K562 (cell line): ENCODE results near the gene FUZ. TPM values are rescaled to one million over a fixed set of nuclear protein-coding genes. Genes with fewer than 3 reads are reported as not detected.

ENCODE experiments used
- ATAC-seq: fragments of 200-7000 bp; cut with Tn5 transposase; 3 replicates; pipeline ENCODE4 v1.9.1; 2020; ENCODE audit warnings: moderate library complexity
- BruUV-seq: library from RNA; stranded (reverse); fragments of 400-500 nt; replicated peaks from 2 replicates; lab custom pipeline; 2021; lab: Mats Ljungman, UMichigan
- CTCF ChIA-PET: fragments of 300-600 bp; formaldehyde crosslinking; extraction: SDS; loops from one replicate; lab custom pipeline; 2021; ENCODE audit warnings: low intra/inter-chr PET ratio; lab: Yijun Ruan, JAX
- POLR2A ChIA-PET: fragments of 300-600, 350-650 bp; sonication (Branson Sonifier 250); formaldehyde crosslinking; extraction: SDS; loops from one replicate; lab custom pipeline; 2021; ENCODE audit warnings: antibody characterized with exemption, inconsistent platforms; lab: Yijun Ruan, JAX
- DNase-seq, 4 experiments: peaks; one replicate each; pipeline versions ENCODE4 v3.0.0 to v3.0.0-alpha.2; 2011 to 2018; ENCODE audit warnings: low spot score in 3 of 4, mixed read lengths in 3 of 4; ENCODE audit errors: extremely low read depth in 1 of 4
- FAIRE-seq: peaks from 2 replicates; lab custom pipeline; 2011; peaks lifted over from hg19 to GRCh38; lab: Jason Lieb, UNC
- H2AFZ ChIP-seq: 2 replicates; pipeline ENCODE4 v1.6.0; 2011; ENCODE audit warnings: low read depth, low read length, control low read depth, inconsistent platforms
- H3K27ac ChIP-seq: fragments of 200-600 bp; 3 replicates; pipeline ENCODE4 v1.8.0; 2011; ENCODE audit warnings: low read depth, mild to moderate bottlenecking, control low read depth, inconsistent platforms, low read length, moderate library complexity, mixed read lengths; ENCODE audit errors: extremely low read depth
- H3K27me3 ChIP-seq, 2 experiments: fragments of 300-600 bp in 1 of 2; 2 replicates in 1 of 2; 3 replicates in 1 of 2; pipeline versions ENCODE4 v1.6.0 to v1.8.0; 2011; ENCODE audit warnings: inconsistent platforms in 2 of 2, low read length in 2 of 2, mild to moderate bottlenecking in 1 of 2, mixed read lengths in 1 of 2, moderate library complexity in 1 of 2; ENCODE audit not compliant: control insufficient read depth in 2 of 2, insufficient read depth in 2 of 2
- H3K36me3 ChIP-seq: fragments of 300-600 bp; 3 replicates; pipeline ENCODE4 v1.8.0; 2011; ENCODE audit warnings: mild to moderate bottlenecking, low read length, inconsistent platforms; ENCODE audit not compliant: control insufficient read depth, insufficient read depth
- H3K4me1 ChIP-seq, 2 experiments: fragments of 200-600 bp in 1 of 2; replicated peaks in 1 of 2; 2 replicates in 1 of 2; 3 replicates in 1 of 2; pipeline versions ENCODE4 v1.5.1 to v1.8.0; 2011; ENCODE audit warnings: inconsistent platforms in 2 of 2, low read length in 2 of 2, mild to moderate bottlenecking in 1 of 2, mixed read lengths in 1 of 2, moderate library complexity in 1 of 2; ENCODE audit not compliant: control insufficient read depth in 2 of 2, insufficient read depth in 2 of 2
- H3K4me2 ChIP-seq: 2 replicates; pipeline ENCODE4 v1.6.1; 2011; ENCODE audit warnings: low read length, control low read depth, inconsistent platforms, mixed read lengths; ENCODE audit not compliant: insufficient read depth
- H3K4me3 ChIP-seq: fragments of 200-600 bp; sonication (generic), shearing (Covaris generic); 2 replicates; pipeline ENCODE4 v1.5.1; 2016; ENCODE audit warnings: control low read depth, inconsistent platforms
- H3K79me2 ChIP-seq: fragments of 200-600 bp; 3 replicates; pipeline ENCODE4 v1.8.0; 2011; ENCODE audit warnings: low read length, inconsistent platforms; ENCODE audit not compliant: control insufficient read depth, insufficient read depth
- H3K9ac ChIP-seq, 2 experiments: 2 replicates each; pipeline versions ENCODE4 v1.6.0 to v1.6.1; 2011; ENCODE audit warnings: low read depth in 2 of 2, low read length in 2 of 2, control low read depth in 1 of 2, inconsistent platforms in 1 of 2, mild to moderate bottlenecking in 1 of 2, mixed read lengths in 1 of 2; ENCODE audit not compliant: insufficient read depth in 1 of 2
- H3K9me1 ChIP-seq: one replicate; pipeline ENCODE4 v1.6.0; 2011; ENCODE audit warnings: inconsistent platforms, mild to moderate bottlenecking, low read length, moderate library complexity; ENCODE audit not compliant: control insufficient read depth, insufficient read depth
- H3K9me3 ChIP-seq: replicated peaks from 2 replicates; pipeline ENCODE4 v1.5.1; 2011; ENCODE audit warnings: low read depth, low read length, inconsistent platforms; ENCODE audit not compliant: control insufficient read depth, insufficient read depth
- H4K20me1 ChIP-seq: replicated peaks from 2 replicates; pipeline ENCODE4 v1.6.1; 2011; ENCODE audit warnings: low read length, inconsistent platforms, mixed read lengths; ENCODE audit not compliant: control insufficient read depth, insufficient read depth
- POLR2G ChIP-seq: fragments of 200-400 bp; formaldehyde crosslinking; IDR thresholded peaks from 2 replicates; pipeline ENCODE4 v1.6.1; 2017; ENCODE audit warnings: low read depth, mild to moderate bottlenecking, antibody characterized with exemption, low read length, moderate library complexity
- ZFP30 ChIP-seq: fragments of 250-450 bp; sonication (Bioruptor Pico); IDR thresholded peaks from 2 replicates; pipeline ENCODE4 v1.8.0; 2022; ENCODE audit warnings: moderate library complexity, mild to moderate bottlenecking, inconsistent platforms, borderline replicate concordance
- WGBS: fragments of 100-300 bp; shearing (Covaris generic); methylation state at CpG from one replicate; pipeline ENCODE4 v1.1.6; 2016; ENCODE audit warnings: low coverage, mixed read lengths; ENCODE audit not compliant: insufficient coverage; ENCODE audit errors: missing lambda C conversion rate; 5-methylcytosine and 5-hydroxymethylcytosine counted together
- in situ Hi-C: fragments of 300-500 bp; cut with MboI; formaldehyde crosslinking; loops from 4 replicates; pipeline ENCODE4 v1.15.0; 2018; ENCODE audit warnings: inconsistent platforms, mixed read lengths
- intact Hi-C: fragments of 100-400 bp; cut with micrococcal nuclease; formaldehyde crosslinking; loops from 2 replicates; pipeline ENCODE4 v1.14.2; 2022
- polyA plus RNA-seq, 8 experiments: library from polyadenylated mRNA; depleted of rRNA in 4 of 8; stranded (reverse) in 5 of 8; unstranded in 3 of 8; fragments of >200 nt; fragmentation: Nextera tagmentation in 2 of 8; fragmentation: Illumina TruSeq in 1 of 8; extraction: Ambion mirVana in 2 of 8; extraction: Trizol in 1 of 8; gene quantifications; 2 replicates each; pipeline versions ENCODE4 v1.2.1 to v1.2.3, GENCODE V29; 2011 to 2014; ENCODE audit warnings: inconsistent platforms in 1 of 8, missing spikeins in 1 of 8
- total RNA-seq, 7 experiments: library from RNA; depleted of rRNA in 6 of 7; stranded (reverse); fragments of >200 nt in 6 of 7; fragmentation: Illumina TruSeq in 2 of 7; extraction: Trizol in 2 of 7; gene quantifications; 2 replicates each; pipeline versions ENCODE4 v1.2.1 to v1.2.3, GENCODE V29; 2011 to 2021; ENCODE audit warnings: low replicate concordance in 1 of 7
- TF ChIP-seq, protein P1 (sequence below), 2 experiments: IDR thresholded peaks in 1 of 2; conservative IDR thresholded peaks in 1 of 2; 2 replicates each; pipeline ENCODE4 v1.6.1; 2016; ENCODE audit warnings: low read depth in 2 of 2, mild to moderate bottlenecking in 1 of 2, missing compliant biosample characterization in 1 of 2, missing genetic modification characterization in 1 of 2, moderate library complexity in 1 of 2
- TF ChIP-seq, protein P2 (sequence below): IDR thresholded peaks from 3 replicates; pipeline ENCODE4 v1.6.1; 2011; ENCODE audit warnings: borderline replicate concordance, mild to moderate bottlenecking; ENCODE audit not compliant: insufficient read length, insufficient read depth

The FUZ gene
- total and polyA plus RNA-seq, 9 of the 15 experiments (the other 6 are each of a cell fraction or from before 2014, with no cell fraction given), result 0.17 to 7.6 (median 3.6) TPM; not detected in 1

DNA sequence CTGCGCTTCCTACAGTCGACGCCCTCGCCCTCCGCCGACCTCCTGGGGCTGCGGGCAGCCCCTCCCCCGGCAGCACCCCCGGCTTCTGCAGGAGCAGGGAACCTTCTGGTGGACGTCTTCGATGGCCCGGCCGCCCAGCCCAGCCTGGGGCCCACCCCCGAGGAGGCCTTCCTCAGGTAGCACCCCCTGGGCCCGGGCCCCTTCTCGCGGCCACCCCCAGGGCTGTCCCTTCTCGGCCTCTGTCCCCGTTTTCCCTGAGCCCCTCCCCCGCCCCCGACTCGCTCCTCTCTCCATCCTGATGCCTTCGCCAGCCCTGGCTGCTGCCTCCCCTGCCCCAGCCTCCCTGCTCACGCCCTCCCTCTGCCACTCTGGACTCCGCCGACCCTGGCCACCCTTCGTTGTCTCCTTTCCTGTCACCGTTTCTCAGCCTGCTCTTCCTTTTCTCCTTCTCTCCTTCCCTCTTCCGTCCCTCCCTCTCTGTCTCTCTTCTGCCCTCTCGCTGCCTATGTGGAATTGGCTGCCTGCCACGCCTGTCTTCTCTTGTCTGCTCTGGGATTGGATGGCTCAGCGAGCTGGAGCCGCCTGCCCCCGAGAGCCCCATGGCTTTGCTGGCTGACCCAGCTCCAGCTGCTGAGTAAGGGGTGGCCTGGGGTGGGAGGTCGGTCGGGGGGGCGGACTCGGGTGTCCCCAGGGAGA, 11.0 kb downstream of the FUZ start (continued):
- TF ChIP-seq, protein P1, sequence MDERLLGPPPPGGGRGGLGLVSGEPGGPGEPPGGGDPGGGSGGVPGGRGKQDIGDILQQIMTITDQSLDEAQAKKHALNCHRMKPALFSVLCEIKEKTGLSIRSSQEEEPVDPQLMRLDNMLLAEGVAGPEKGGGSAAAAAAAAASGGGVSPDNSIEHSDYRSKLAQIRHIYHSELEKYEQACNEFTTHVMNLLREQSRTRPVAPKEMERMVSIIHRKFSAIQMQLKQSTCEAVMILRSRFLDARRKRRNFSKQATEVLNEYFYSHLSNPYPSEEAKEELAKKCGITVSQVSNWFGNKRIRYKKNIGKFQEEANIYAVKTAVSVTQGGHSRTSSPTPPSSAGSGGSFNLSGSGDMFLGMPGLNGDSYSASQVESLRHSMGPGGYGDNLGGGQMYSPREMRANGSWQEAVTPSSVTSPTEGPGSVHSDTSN (CRISPR knock-in tag; IDR thresholded peaks at IDR 0.05; ENCODE audit: low read depth), result peak; percentile 44
- TF ChIP-seq, protein P1 (tag; conservative IDR thresholded peaks at IDR 0.05; ENCODE audit: low read depth), result peak; percentile 73
- no peak for TF ChIP-seq ZFP30 (CRISPR knock-in tag)

DNA sequence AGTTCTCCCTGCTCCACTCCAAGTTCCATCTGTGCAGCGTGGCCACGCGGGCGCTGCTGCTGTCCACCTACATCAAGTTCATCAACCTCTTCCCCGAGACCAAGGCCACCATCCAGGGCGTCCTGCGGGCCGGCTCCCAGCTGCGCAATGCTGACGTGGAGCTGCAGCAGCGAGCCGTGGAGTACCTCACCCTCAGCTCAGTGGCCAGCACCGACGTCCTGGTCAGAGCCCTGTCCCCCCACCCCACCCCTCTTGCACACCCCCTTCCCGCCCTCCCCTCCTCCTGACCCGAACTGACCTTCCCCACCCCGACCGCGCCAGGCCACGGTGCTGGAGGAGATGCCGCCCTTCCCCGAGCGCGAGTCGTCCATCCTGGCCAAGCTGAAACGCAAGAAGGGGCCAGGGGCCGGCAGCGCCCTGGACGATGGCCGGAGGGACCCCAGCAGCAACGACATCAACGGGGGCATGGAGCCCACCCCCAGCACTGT, 11.6 kb downstream of the FUZ start:
- Histone ChIP-seq H3K9me3 (no peaks in the 10 kb centered on the region), H3K4me3 (no peak overlapping the region), H3K9ac (peak overlapping the region in 1 of 2 experiments; percentile 78; a peak in 2 of 4 replicates), H3K36me3 (peaks cover 95% of the 10 kb centered on the region), H2AFZ (no peak overlapping the region), H3K79me2 (no peaks in the 10 kb centered on the region), H3K4me1 (peaks cover 0 to 51% of the 10 kb centered on the region in 2 experiments; a peak in 3 of 5 replicates)
- in situ Hi-C loops, result no loop called here
- POLR2A ChIA-PET, result no interaction called here
- TSS peak; percentile 15 for BruUV-seq
- intact Hi-C loops, result no loop called here
- ATAC-seq, result no peak
- WGBS, result 95% methylated on average over 5 of the region's 32 CpGs
- TF ChIP-seq POLR2G, result 0 out of 2 replicates have a peak, but pooled peaks have one; percentile 1
- TF ChIP-seq, protein P2, sequence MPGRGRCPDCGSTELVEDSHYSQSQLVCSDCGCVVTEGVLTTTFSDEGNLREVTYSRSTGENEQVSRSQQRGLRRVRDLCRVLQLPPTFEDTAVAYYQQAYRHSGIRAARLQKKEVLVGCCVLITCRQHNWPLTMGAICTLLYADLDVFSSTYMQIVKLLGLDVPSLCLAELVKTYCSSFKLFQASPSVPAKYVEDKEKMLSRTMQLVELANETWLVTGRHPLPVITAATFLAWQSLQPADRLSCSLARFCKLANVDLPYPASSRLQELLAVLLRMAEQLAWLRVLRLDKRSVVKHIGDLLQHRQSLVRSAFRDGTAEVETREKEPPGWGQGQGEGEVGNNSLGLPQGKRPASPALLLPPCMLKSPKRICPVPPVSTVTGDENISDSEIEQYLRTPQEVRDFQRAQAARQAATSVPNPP, result no peak
- TF ChIP-seq, all 486 proteins: peak for 1
- H3K27ac ChIP-seq, result no peak overlapping the region
- CTCF ChIA-PET, result no interaction called here
- FAIRE-seq, result no peak
- no peaks in the 10 kb centered on the region for H3K9me1 ChIP-seq
- no peak for DNase-seq
- H3K4me2 ChIP-seq, result no peak overlapping the region
- H3K27me3 ChIP-seq, result no peaks in the 10 kb centered on the region
- H4K20me1 ChIP-seq, result peaks cover 5% of the 10 kb centered on the region
